SK-N-SH (cell line): ENCODE measurements around the gene PF4V1. TPM values are rescaled to one million over a fixed set of nuclear protein-coding genes. Genes with fewer than 3 reads are reported as not detected.

Experiments
- CTCF ChIA-PET: fragments of 300-600, 350-600 bp; formaldehyde crosslinking; extraction: SDS; loops from one replicate; lab custom pipeline; 2021; lab: Yijun Ruan, JAX
- POLR2A ChIA-PET: fragments of 350-600 bp; sonication (Branson Sonifier 250); formaldehyde crosslinking; extraction: SDS; loops from one replicate; lab custom pipeline; 2020; ENCODE audit warnings: antibody characterized with exemption, inconsistent platforms; lab: Yijun Ruan, JAX
- DNase-seq: peaks from one replicate; pipeline ENCODE4 v3.0.0; 2012
- H2AFZ ChIP-seq: fragments of 200-600 bp; sonication (generic); 2 replicates; pipeline ENCODE4 v1.8.1; 2016; ENCODE audit warnings: antibody characterized with exemption, mild to moderate bottlenecking, low read depth
- H3F3A ChIP-seq: fragments of 200-600 bp; sonication (generic); replicated peaks from 2 replicates; pipeline ENCODE3; 2016; ENCODE audit warnings: antibody characterized with exemption, mild to moderate bottlenecking; ENCODE audit not compliant: insufficient read depth
- H3K27ac ChIP-seq, 2 experiments: fragments of 200-500 bp in 1 of 2; fragments of 200-600 bp in 1 of 2; sonication (Bioruptor generic) in 1 of 2; sonication (generic), shearing (Covaris generic) in 1 of 2; 2 replicates each; pipeline versions ENCODE4 v1.5.1 to v1.6.1; 2014 to 2016; ENCODE audit warnings: low read depth in 2 of 2, inconsistent platforms in 1 of 2, low read length in 1 of 2, mild to moderate bottlenecking in 1 of 2, mixed read lengths in 1 of 2
- H3K27me3 ChIP-seq: fragments of 200-600 bp; sonication (generic), shearing (Covaris generic); 2 replicates; pipeline ENCODE4 v1.6.1; 2016; ENCODE audit warnings: mixed run types; ENCODE audit not compliant: insufficient read depth
- H3K36me3 ChIP-seq, 2 experiments: fragments of 200-500 bp in 1 of 2; fragments of 200-600 bp in 1 of 2; sonication (Bioruptor generic) in 1 of 2; sonication (generic) in 1 of 2; replicated peaks in 1 of 2; 2 replicates each; pipeline versions ENCODE3 to v1.5.1; 2014 to 2016; ENCODE audit warnings: low read length in 1 of 2, mild to moderate bottlenecking in 1 of 2; ENCODE audit not compliant: insufficient read depth in 2 of 2, control insufficient read depth in 1 of 2
- H3K4me1 ChIP-seq, 2 experiments: fragments of 200-500 bp in 1 of 2; fragments of 200-600 bp in 1 of 2; sonication (Bioruptor generic) in 1 of 2; sonication (generic), shearing (Covaris generic) in 1 of 2; 2 replicates each; pipeline versions ENCODE4 v1.5.1 to v1.6.1; 2014 to 2016; ENCODE audit warnings: low read depth in 1 of 2, low read length in 1 of 2, mixed run types in 1 of 2; ENCODE audit not compliant: insufficient read depth in 2 of 2, control insufficient read depth in 1 of 2
- H3K4me2 ChIP-seq: fragments of 200-600 bp; sonication (generic), shearing (Covaris generic); 2 replicates; pipeline ENCODE4 v1.6.1; 2017; ENCODE audit warnings: mixed run types
- H3K4me3 ChIP-seq, 2 experiments: fragments of 200-500 bp in 1 of 2; fragments of 200-600 bp in 1 of 2; sonication (Bioruptor generic) in 1 of 2; sonication (generic), shearing (Covaris generic) in 1 of 2; 2 replicates each; pipeline versions ENCODE4 v1.5.1 to v1.8.1; 2014 to 2016; ENCODE audit warnings: low read depth in 2 of 2, inconsistent platforms in 1 of 2, low read length in 1 of 2, mild to moderate bottlenecking in 1 of 2, mixed read lengths in 1 of 2, moderate library complexity in 1 of 2
- H3K79me2 ChIP-seq: fragments of 200-600 bp; sonication (generic); 2 replicates; pipeline ENCODE4 v1.8.1; 2017; ENCODE audit warnings: mild to moderate bottlenecking; ENCODE audit not compliant: insufficient read depth
- H3K9ac ChIP-seq: fragments of 200-600 bp; sonication (generic); 2 replicates; pipeline ENCODE4 v1.6.1; 2017; ENCODE audit warnings: mixed run types
- H3K9me2 ChIP-seq: fragments of 200-600 bp; sonication (generic); 2 replicates; pipeline ENCODE4 v1.6.1; 2017; ENCODE audit warnings: mixed run types
- H3K9me3 ChIP-seq: fragments of 200-600 bp; sonication (generic); 2 replicates; pipeline ENCODE4 v1.6.1; 2017; ENCODE audit warnings: mixed run types, mild to moderate bottlenecking, moderate library complexity
- H4K20me1 ChIP-seq: fragments of 200-600 bp; sonication (generic); 2 replicates; pipeline ENCODE4 v1.6.1; 2017; ENCODE audit warnings: mild to moderate bottlenecking, mixed run types; ENCODE audit not compliant: insufficient read depth
- CHD2 ChIP-seq: fragments of 150-350 bp; IDR thresholded peaks from 2 replicates; pipeline ENCODE4 v1.6.1; 2018; ENCODE audit warnings: low read length; ENCODE audit not compliant: partially characterized antibody
- EZH2phosphoT487 ChIP-seq: fragments of 200-600 bp; sonication (generic); IDR thresholded peaks from 2 replicates; pipeline ENCODE4 v1.6.1; 2017; ENCODE audit warnings: low read depth, mixed run types, mild to moderate bottlenecking, antibody characterized with exemption, moderate library complexity, borderline replicate concordance
- FOXJ3 ChIP-seq: sonication (generic); formaldehyde crosslinking; IDR thresholded peaks from 2 replicates; pipeline ENCODE4 v1.5.1; 2020; ENCODE audit warnings: mild to moderate bottlenecking, missing genetic modification reagents
- GABPA ChIP-seq: IDR thresholded peaks from 2 replicates; pipeline ENCODE4 v1.4.0; 2012; ENCODE audit warnings: low read depth, mild to moderate bottlenecking
- GATA2 ChIP-seq: sonication (generic); formaldehyde crosslinking; IDR thresholded peaks from 2 replicates; pipeline ENCODE4 v1.5.0; 2020; ENCODE audit warnings: mild to moderate bottlenecking, missing genetic modification reagents
- MAX ChIP-seq: IDR thresholded peaks from 2 replicates; pipeline ENCODE4 v1.4.0; 2012; ENCODE audit warnings: low read depth
- MXI1 ChIP-seq: IDR thresholded peaks from 2 replicates; pipeline ENCODE4 v1.6.1; 2012; ENCODE audit warnings: mild to moderate bottlenecking, low read depth, low read length, improper control_type of control experiment
- NRF1 ChIP-seq: IDR thresholded peaks from 2 replicates; pipeline ENCODE4 v1.6.1; 2012; ENCODE audit warnings: low read depth, mild to moderate bottlenecking, low read length
- POLR2AphosphoS5 ChIP-seq: IDR thresholded peaks from 2 replicates; pipeline ENCODE4 v1.6.1; 2012; ENCODE audit warnings: low read depth, low read length
- RAD21 ChIP-seq: IDR thresholded peaks from 2 replicates; pipeline ENCODE4 v1.6.1; 2012; ENCODE audit warnings: mild to moderate bottlenecking, low read length
- REST ChIP-seq: IDR thresholded peaks from 2 replicates; pipeline ENCODE4 v1.6.1; 2012; ENCODE audit warnings: mild to moderate bottlenecking, low read depth, low read length, moderate library complexity
- RFX5 ChIP-seq: IDR thresholded peaks from 2 replicates; pipeline ENCODE4 v1.6.1; 2012; ENCODE audit warnings: mild to moderate bottlenecking, improper control_type of control experiment, low read length
- SIN3A ChIP-seq: IDR thresholded peaks from 2 replicates; pipeline ENCODE4 v1.6.1; 2012; ENCODE audit warnings: low read depth, mild to moderate bottlenecking, low read length, moderate library complexity, borderline replicate concordance
- SMC3 ChIP-seq: IDR thresholded peaks from 2 replicates; pipeline ENCODE4 v1.6.1; 2012; ENCODE audit warnings: low read depth, low read length, improper control_type of control experiment
- TCF12 ChIP-seq: IDR thresholded peaks from 2 replicates; pipeline ENCODE4 v1.4.0; 2012
- TEAD4 ChIP-seq: IDR thresholded peaks from 2 replicates; pipeline ENCODE4 v1.4.0; 2012; ENCODE audit warnings: mild to moderate bottlenecking, borderline replicate concordance; ENCODE audit not compliant: insufficient read depth
- WGBS: methylation state at CpG from one replicate; pipeline ENCODE4 v1.1.6; 2017; ENCODE audit warnings: low lambda C conversion rate; 5-methylcytosine and 5-hydroxymethylcytosine counted together
- polyA plus RNA-seq, 3 experiments: library from polyadenylated mRNA; depleted of rRNA; stranded (reverse); fragments of >200 nt; gene quantifications; 2 replicates each; pipeline ENCODE4 v1.2.3, GENCODE V29; 2012

Gene PF4V1
- polyA plus RNA-seq, 1 of the 3 experiments (the other 2 are of a cell fraction): not detected

- Histone ChIP-seq H3F3A (peaks cover 4% of the 10 kb centered on the region), H3K9me2 (0 out of 2 replicates have a peak, but pooled peaks cover 3% of the 10 kb centered on the region), H3K4me1 (no peaks in the 10 kb centered on the region), H4K20me1 (no peaks in the 10 kb centered on the region), H3K79me2 (no peaks in the 10 kb centered on the region), H3K27ac (no peak overlapping the region), H2AFZ (no peak overlapping the region), H3K27me3 (peaks cover 10% of the 10 kb centered on the region; the same call in 1 of the 2 replicates), H3K9me3 (no peaks in the 10 kb centered on the region), H3K4me2 (no peak overlapping the region), H3K36me3 (no peaks in the 10 kb centered on the region), H3K9ac (no peak overlapping the region), H3K4me3 (no peak overlapping the region)
- POLR2A ChIA-PET: no interaction called here
- DNase-seq: no peak
- CTCF ChIA-PET: no interaction called here
- WGBS: 17% methylated on average over 1 of the region's 1 CpG
- TF ChIP-seq CHD2: no peak
- TF ChIP-seq GATA2 (CRISPR knock-in tag): no peak
- TF ChIP-seq TEAD4: no peak
- TF ChIP-seq RFX5: no peak
- TF ChIP-seq RAD21: no peak
- TF ChIP-seq REST: no peak
- no peak for TF ChIP-seq MXI1
- TF ChIP-seq NRF1: no peak
- no peak for TF ChIP-seq SIN3A
- no peak for TF ChIP-seq SMC3
- TF ChIP-seq EZH2phosphoT487: no peak
- no peak for TF ChIP-seq FOXJ3
- no peak for TF ChIP-seq GABPA
- TF ChIP-seq TCF12: no peak
- TF ChIP-seq MAX: no peak
- TF ChIP-seq POLR2AphosphoS5: no peak
Observed at GRCh38 chr4:73848183-73848777, 4.8 kb upstream of the PF4V1 start.
